ENCODE data around the gene CHD6.

The CHD6 gene

GRCh38 chr20:41526327-41526726 is 91.8 kb downstream of the CHD6 start:
- Histone ChIP-seq H3K36me3 (ENCODE audit: control insufficient read depth in 2 of 2, insufficient read depth in 1 of 2, low read length in 2 of 2) (peaks cover 0 to 6% of the 10 kb centered on the region in 2 experiments; a peak in 1 of 3 replicates), H3K4me1 (ENCODE audit: control insufficient read depth, insufficient read depth, low read length) (peaks cover 12% of the 10 kb centered on the region), H3K9me3 (ENCODE audit: control insufficient read depth, insufficient read depth, low read depth, low read length) (no peaks in the 10 kb centered on the region), H3K27ac (ENCODE audit: extremely low read depth, low read depth, low read length) (no peak overlapping the region), H3K4me3 (ENCODE audit: low read depth, low read length) (no peak overlapping the region)
- ChIA-PET POLR2A (no interaction called here), CTCF (interaction anchor here (0.6 to 1.5 kb wide), 2 partner anchors 27 to 172 kb away, joined by 3 to 4 read pairs; no protein-coding TSS in a partner anchor)
- TF ChIP-seq HIC1 (tag by site-specific recombination; IDR thresholded peaks at IDR 0.05) (no peak), ZNF510 (tag by site-specific recombination; IDR thresholded peaks at IDR 0.05; ENCODE audit: insufficient replicate concordance) (no peak), ZBTB49 (tag by site-specific recombination; IDR thresholded peaks at IDR 0.05; ENCODE audit: low read depth) (no peak), ZNF148 (tag by site-specific recombination; IDR thresholded peaks at IDR 0.05; ENCODE audit: borderline replicate concordance) (no peak), ZBTB17 (tag by site-specific recombination; IDR thresholded peaks at IDR 0.05) (0 out of 2 replicates have a peak, but pooled peaks have one; percentile 50)

GRCh38 chr20:41524980-41525613 is 93.1 kb downstream of the CHD6 start:
- H3K27ac ChIP-seq (ENCODE audit: extremely low read depth, low read depth, low read length) = no peak overlapping the region
- H3K4me3 ChIP-seq (ENCODE audit: low read depth, low read length) = no peak overlapping the region
- TF ChIP-seq ZBTB17 (tag by site-specific recombination; IDR thresholded peaks at IDR 0.05) (0 out of 2 replicates have a peak, but pooled peaks have one; percentile 31), ZNF549 (tag by site-specific recombination; IDR thresholded peaks at IDR 0.05) (no peak), ZFHX2 (tag by site-specific recombination; conservative IDR thresholded peaks at IDR 0.05) (peak; percentile 85), ZBTB49 (tag by site-specific recombination; IDR thresholded peaks at IDR 0.05; ENCODE audit: low read depth) (no peak), ZNF677 (tag by site-specific recombination; IDR thresholded peaks at IDR 0.05) (no peak), ZBTB48 (tag by site-specific recombination; IDR thresholded peaks at IDR 0.05) (peak; percentile 90), KLF16 (tag by site-specific recombination; IDR thresholded peaks at IDR 0.05) (0 out of 2 replicates have a peak, but pooled peaks have one; percentile 14), ZNF248 (tag by site-specific recombination; IDR thresholded peaks at IDR 0.05) (no peak), ZFP37 (tag by site-specific recombination; IDR thresholded peaks at IDR 0.05) (no peak), ZNF280D (tag by site-specific recombination; IDR thresholded peaks at IDR 0.05) (no peak), ZNF433 (tag by site-specific recombination; IDR thresholded peaks at IDR 0.05; ENCODE audit: low read depth) (no peak), ZBTB7A (tag by site-specific recombination; IDR thresholded peaks at IDR 0.05; ENCODE audit: low read depth) (no peak), ZNF561 (tag by site-specific recombination; IDR thresholded peaks at IDR 0.05; ENCODE audit: borderline replicate concordance) (no peak), ZNF513 (tag by site-specific recombination; IDR thresholded peaks at IDR 0.05) (no peak), ZNF23 (tag by site-specific recombination; IDR thresholded peaks at IDR 0.05; ENCODE audit: borderline replicate concordance) (no peak)

More at GRCh38 chr20:41524980-41525613, 93.1 kb downstream of the CHD6 start:
- CTCF ChIA-PET = no interaction called here
- Histone ChIP-seq H3K36me3 (ENCODE audit: control insufficient read depth in 2 of 2, insufficient read depth in 1 of 2, low read length in 2 of 2) (peaks cover 0 to 5% of the 10 kb centered on the region in 2 experiments; a peak in 1 of 3 replicates), H3K9me3 (ENCODE audit: control insufficient read depth, insufficient read depth, low read depth, low read length) (no peaks in the 10 kb centered on the region), H3K4me1 (ENCODE audit: control insufficient read depth, insufficient read depth, low read length) (peaks cover 12% of the 10 kb centered on the region)
- POLR2A ChIA-PET = no interaction called here
